GM12801 (cell line): Measurements from ENCODE around the gene MET.

Experiments
- TF ChIP-seq, protein P1 (sequence below): IDR thresholded peaks from one replicate; pipeline ENCODE4 v1.5.1; 2011; ENCODE audit warnings: control low read depth; ENCODE audit not compliant: insufficient read length; ENCODE audit errors: extremely low read depth

Gene MET

DNA sequence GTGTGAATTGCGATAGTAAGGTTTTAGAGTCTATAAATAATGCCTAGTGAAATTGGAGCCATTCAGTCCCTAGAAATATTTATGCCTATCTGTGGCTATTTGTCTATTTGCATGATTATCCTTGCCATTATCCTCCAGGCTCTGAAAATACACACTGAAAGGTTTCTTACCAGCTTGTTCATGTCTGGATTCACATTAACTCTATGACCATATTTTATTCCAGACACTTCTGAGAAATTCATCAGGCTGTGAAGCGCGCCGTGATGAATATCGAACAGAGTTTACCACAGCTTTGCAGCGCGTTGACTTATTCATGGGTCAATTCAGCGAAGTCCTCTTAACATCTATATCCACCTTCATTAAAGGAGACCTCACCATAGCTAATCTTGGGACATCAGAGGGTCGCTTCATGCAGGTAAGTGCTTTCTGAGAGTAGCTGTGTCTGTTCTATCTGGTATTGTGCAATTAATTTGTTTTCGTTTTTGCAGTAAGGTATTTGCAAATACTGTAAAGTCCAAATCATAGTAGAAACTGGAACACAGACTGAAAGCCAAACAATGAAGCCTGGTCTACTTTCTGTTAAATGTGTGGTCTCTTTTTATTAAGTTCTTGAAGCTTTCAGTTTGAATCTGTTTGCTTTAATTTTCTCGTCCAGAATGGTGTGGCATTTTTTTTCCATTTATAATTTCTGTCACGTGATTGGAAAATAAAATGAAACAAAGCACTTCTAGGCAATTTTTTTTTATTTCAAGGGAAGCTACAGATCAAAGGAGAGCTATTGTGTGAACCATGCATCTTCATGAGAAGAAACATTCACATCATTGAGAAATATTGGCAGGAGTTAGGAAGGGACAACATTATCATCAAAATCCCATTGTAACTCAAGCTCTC is 59.7 kb downstream of the MET start:
- TF ChIP-seq, protein P1, sequence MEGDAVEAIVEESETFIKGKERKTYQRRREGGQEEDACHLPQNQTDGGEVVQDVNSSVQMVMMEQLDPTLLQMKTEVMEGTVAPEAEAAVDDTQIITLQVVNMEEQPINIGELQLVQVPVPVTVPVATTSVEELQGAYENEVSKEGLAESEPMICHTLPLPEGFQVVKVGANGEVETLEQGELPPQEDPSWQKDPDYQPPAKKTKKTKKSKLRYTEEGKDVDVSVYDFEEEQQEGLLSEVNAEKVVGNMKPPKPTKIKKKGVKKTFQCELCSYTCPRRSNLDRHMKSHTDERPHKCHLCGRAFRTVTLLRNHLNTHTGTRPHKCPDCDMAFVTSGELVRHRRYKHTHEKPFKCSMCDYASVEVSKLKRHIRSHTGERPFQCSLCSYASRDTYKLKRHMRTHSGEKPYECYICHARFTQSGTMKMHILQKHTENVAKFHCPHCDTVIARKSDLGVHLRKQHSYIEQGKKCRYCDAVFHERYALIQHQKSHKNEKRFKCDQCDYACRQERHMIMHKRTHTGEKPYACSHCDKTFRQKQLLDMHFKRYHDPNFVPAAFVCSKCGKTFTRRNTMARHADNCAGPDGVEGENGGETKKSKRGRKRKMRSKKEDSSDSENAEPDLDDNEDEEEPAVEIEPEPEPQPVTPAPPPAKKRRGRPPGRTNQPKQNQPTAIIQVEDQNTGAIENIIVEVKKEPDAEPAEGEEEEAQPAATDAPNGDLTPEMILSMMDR = no peak

DNA sequence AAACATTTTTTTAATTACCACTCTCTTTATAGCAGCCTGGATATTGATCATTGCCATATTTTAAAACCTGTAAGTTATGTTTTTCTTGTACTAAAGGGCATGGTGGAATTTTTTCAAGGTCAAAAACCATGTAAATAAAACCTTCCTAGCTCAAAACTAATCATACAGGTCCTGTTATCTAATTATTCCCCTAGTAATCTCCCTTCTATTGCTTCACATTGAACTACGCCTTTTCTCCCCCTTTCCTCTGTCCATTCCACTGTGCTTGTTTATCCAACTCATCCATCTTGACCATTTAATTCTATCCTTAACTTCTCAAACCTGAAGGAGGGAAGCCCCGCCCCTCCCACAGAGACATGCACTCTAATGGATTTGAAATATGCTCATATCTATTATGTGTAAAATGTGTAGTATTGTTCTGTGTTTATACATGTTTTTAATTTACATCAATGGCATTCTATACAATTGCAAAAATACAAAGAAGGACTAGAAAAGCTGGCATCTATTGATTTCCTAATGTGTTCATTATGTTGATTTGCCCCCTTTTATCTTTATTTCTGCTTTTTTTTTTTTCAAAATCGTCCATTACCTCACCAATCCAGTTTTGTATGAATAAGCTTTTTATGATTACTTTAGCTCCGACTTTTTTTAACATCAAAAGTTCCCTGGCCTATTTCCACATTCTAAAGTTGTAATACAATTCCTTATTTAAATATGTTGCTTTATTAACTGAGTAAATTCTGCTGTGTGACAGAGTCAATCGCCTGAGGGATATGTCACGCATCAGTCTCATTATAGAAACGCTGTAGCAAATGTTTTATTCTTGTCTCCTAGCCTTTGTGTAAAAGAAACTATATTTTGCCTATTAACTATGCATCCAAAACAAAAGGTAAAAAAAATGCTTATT is 61.0 kb downstream of the MET start:
- TF ChIP-seq, protein P1 = no peak

DNA sequence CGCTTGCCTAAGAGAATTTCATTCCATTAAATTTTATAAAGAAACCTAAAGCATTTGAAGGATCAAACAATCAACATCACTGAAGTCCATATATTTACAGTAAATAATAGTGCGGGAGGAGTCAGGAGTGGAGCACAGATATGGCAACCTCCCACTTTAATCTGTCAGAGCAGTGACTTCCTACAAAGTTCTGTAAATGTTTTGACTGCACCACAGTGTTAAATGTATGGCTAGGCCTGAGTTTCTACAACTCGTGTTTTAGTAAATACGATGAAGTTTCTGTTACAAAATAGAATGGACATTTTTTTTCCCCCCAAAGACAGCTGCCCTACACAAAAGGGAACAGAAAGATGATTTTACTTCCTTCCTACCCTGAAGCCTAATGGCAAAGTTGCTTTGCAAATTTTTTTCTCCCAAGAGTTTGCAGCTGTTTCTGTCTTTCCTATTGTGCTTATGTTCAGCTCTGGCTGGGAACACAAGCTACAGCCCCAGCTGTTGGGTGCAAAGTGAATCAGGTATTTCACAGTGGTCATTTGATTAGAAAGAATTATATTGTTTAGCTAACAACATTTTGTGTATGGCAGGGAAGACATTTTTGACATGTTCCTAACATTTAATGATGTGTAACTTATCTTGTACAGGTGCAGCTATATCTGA is 62.1 kb downstream of the MET start:
- TF ChIP-seq, protein P1 = no peak

DNA sequence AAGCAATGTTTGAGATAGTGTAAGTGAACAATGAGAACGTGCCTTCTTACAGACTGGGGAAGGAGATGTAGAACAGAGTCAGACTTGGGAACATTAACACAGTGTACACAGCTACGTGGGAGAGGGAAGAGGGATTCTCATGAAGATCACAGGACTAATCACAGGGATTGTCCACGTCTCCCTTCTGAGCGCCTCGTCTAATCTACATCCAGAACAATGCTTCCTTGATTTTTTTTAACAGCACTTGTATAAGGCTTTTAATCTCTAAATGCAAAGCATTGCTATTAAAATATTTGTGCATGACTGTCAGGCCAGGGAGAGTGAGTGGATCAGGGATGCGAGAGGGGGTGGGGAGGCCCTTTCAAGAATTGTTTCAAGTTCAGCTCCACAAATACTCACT is 62.7 kb downstream of the MET start:
- TF ChIP-seq, protein P1 = no peak

DNA sequence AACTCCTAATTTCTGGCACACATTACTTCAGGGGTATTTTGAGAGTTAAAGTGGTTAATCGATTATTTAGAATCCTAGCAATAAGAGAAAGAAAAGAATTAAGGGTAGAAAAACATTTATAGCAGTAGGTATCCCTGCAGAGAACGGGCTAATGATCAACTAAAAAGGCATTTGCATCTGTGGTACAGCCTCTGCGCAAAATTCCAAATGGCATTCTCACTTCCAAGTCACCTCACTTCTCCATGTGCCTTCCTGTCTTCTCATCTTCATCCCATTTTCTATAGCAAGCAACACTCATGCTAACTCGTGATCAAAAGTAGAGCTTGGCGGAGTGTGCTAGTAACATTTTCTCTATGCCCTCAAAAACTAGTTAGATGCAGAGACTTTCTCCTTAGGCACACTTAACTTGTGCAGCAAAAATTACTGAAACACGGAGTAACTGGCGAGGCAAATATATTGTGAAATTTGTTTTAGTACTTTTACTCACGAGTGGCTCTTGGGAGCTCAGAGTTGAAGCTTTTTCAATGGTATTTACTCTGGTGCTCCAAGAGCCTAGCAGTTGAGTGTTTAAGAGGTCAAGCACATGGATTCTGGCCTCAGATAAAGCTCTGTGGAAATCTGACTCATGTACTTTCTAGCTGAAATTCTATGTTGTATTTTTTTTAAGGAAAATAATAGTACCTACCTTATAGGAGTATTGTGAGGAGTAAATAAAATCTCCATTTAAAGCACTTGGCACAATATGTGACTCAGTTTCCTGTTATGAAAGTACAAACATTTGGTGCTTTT is 65.1 kb downstream of the MET start:
- TF ChIP-seq, protein P1 = no peak

DNA sequence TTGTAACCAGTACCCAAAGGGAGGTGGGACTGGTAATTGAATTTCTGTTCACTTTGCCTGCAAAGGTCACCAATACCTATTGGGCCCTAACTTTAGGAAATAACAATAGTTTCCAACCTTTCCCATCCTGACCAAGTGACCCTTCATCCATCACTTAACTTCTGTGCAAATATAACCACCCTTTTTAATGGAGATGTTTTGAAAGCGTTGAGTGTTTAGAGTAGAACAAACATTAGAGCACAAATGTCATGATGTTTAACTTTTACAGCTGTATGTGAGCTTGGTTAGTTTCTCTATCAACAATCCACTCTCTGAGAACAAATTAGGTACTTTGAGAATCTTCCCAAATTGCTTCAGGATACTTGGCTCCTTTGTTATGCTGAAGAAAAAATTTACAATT is 66.4 kb downstream of the MET start:
- TF ChIP-seq, protein P1 = no peak
